ENCODE results near the gene NPAP1.

GRCh38 chr15:24659622-24660021, 16.0 kb upstream of the NPAP1 start:
- no peak for TF ChIP-seq POLR2A (IDR thresholded peaks at IDR 0.05)
- no peak for TF ChIP-seq CTCF (IDR thresholded peaks at IDR 0.05)
